IMR-90 (cell line): ENCODE results near the gene TDRD6. TPM values are rescaled to one million over a fixed set of nuclear protein-coding genes. Genes with fewer than 3 reads are reported as not detected.

Experiments used
- ATAC-seq: fragments of 200-7000 bp; cut with Tn5 transposase; 2 replicates; pipeline ENCODE4 v1.9.1; 2020; ENCODE audit warnings: low read depth, mild to moderate bottlenecking, moderate library complexity
- BruUV-seq: library from RNA; stranded (reverse); fragments of 400-500 nt; replicated peaks from 2 replicates; lab custom pipeline; 2021; lab: Mats Ljungman, UMichigan
- CTCF ChIA-PET: fragments of 300-600 bp; formaldehyde crosslinking; extraction: SDS; loops from one replicate; lab custom pipeline; 2021; ENCODE audit warnings: antibody characterized with exemption; lab: Yijun Ruan, JAX
- POLR2A ChIA-PET: fragments of 300-600 bp; sonication (Branson Sonifier 250); formaldehyde crosslinking; loops from one replicate; lab custom pipeline; 2022; ENCODE audit warnings: antibody characterized with exemption; ENCODE audit not compliant: unreplicated experiment; lab: Charles Lee
- DNase-seq: peaks from one replicate; pipeline ENCODE4 v3.0.0; 2013
- H2AFZ ChIP-seq: replicated peaks from 2 replicates; pipeline ENCODE3; 2013; ENCODE audit warnings: low read length, mild to moderate bottlenecking; ENCODE audit not compliant: poor library complexity
- H2AK5ac ChIP-seq: 2 replicates; pipeline ENCODE4 v1.6.1; 2013; ENCODE audit warnings: low read depth, low read length, inconsistent platforms
- H2AK9ac ChIP-seq: replicated peaks from 2 replicates; pipeline ENCODE3; 2013; ENCODE audit warnings: mild to moderate bottlenecking, low read depth, low read length, moderate library complexity; ENCODE audit not compliant: poor library complexity
- H2BK120ac ChIP-seq: 2 replicates; pipeline ENCODE4 v1.6.1; 2013; ENCODE audit warnings: low read depth, low read length, inconsistent platforms
- H2BK15ac ChIP-seq: 3 replicates; pipeline ENCODE4 v1.6.1; 2013; ENCODE audit warnings: low read depth, low read length, inconsistent platforms
- H2BK20ac ChIP-seq: 2 replicates; pipeline ENCODE4 v1.6.1; 2013; ENCODE audit warnings: low read depth, mild to moderate bottlenecking, inconsistent platforms, low read length, moderate library complexity
- H2BK5ac ChIP-seq: 2 replicates; pipeline ENCODE4 v1.6.1; 2013; ENCODE audit warnings: mild to moderate bottlenecking, low read depth, low read length, inconsistent platforms; ENCODE audit not compliant: poor library complexity, severe bottlenecking
- H3K14ac ChIP-seq: replicated peaks from 2 replicates; pipeline ENCODE4 v1.6.1; 2013; ENCODE audit warnings: low read depth, low read length, inconsistent platforms
- H3K18ac ChIP-seq: 2 replicates; pipeline ENCODE4 v1.6.1; 2013; ENCODE audit warnings: low read depth, low read length, control low read depth
- H3K23ac ChIP-seq: 2 replicates; pipeline ENCODE4 v1.6.1; 2013; ENCODE audit warnings: low read depth, low read length, inconsistent platforms
- H3K27ac ChIP-seq: 2 replicates; pipeline ENCODE4 v1.5.1; 2013; ENCODE audit warnings: mild to moderate bottlenecking, control low read depth, low read length; ENCODE audit not compliant: insufficient read depth
- H3K27me3 ChIP-seq: 2 replicates; pipeline ENCODE4 v1.6.1; 2013; ENCODE audit warnings: low read length; ENCODE audit not compliant: control insufficient read depth, insufficient read depth
- H3K36me3 ChIP-seq: 2 replicates; pipeline ENCODE4 v1.6.1; 2013; ENCODE audit warnings: low read length, mixed read lengths; ENCODE audit not compliant: control insufficient read depth, insufficient read depth
- H3K4ac ChIP-seq: 2 replicates; pipeline ENCODE4 v1.6.1; 2013; ENCODE audit warnings: low read depth, low read length, inconsistent platforms
- H3K4me1 ChIP-seq: 2 replicates; pipeline ENCODE4 v1.6.1; 2013; ENCODE audit warnings: low read length, mixed read lengths; ENCODE audit not compliant: control insufficient read depth, insufficient read depth
- H3K4me2 ChIP-seq: 2 replicates; pipeline ENCODE4 v1.6.1; 2013; ENCODE audit warnings: low read depth, mild to moderate bottlenecking, control low read depth, low read length, moderate library complexity
- H3K4me3 ChIP-seq: 2 replicates; pipeline ENCODE4 v1.5.1; 2013; ENCODE audit warnings: low read depth, mild to moderate bottlenecking, control low read depth, low read length, moderate library complexity; ENCODE audit not compliant: insufficient read depth
- H3K56ac ChIP-seq: 2 replicates; pipeline ENCODE4 v1.6.1; 2013; ENCODE audit warnings: low read length, inconsistent platforms; ENCODE audit not compliant: insufficient read depth; ENCODE audit errors: extremely low read depth
- H3K79me1 ChIP-seq, 2 experiments: 2 replicates each; pipeline ENCODE4 v1.6.1; 2013; ENCODE audit warnings: low read length in 2 of 2, inconsistent platforms in 1 of 2, low read depth in 1 of 2
- H3K9ac ChIP-seq: 2 replicates; pipeline ENCODE4 v1.6.1; 2013; ENCODE audit warnings: low read depth, low read length, control low read depth
- H3K9me1 ChIP-seq: 2 replicates; pipeline ENCODE4 v1.6.1; 2013; ENCODE audit warnings: low read length, inconsistent platforms; ENCODE audit not compliant: insufficient read depth
- H3K9me3 ChIP-seq: 2 replicates; pipeline ENCODE4 v1.6.1; 2013; ENCODE audit warnings: low read length; ENCODE audit not compliant: control insufficient read depth, insufficient read depth
- H4K20me1 ChIP-seq: 2 replicates; pipeline ENCODE4 v1.6.1; 2013; ENCODE audit warnings: low read length, inconsistent platforms; ENCODE audit not compliant: insufficient read depth
- H4K5ac ChIP-seq: 2 replicates; pipeline ENCODE4 v1.6.1; 2013; ENCODE audit warnings: mild to moderate bottlenecking, low read depth, low read length, control low read depth
- H4K8ac ChIP-seq, 2 experiments: 2 replicates each; pipeline ENCODE4 v1.6.1; 2013; ENCODE audit warnings: low read depth in 2 of 2, low read length in 2 of 2, control low read depth in 1 of 2, inconsistent platforms in 1 of 2
- H4K91ac ChIP-seq: 2 replicates; pipeline ENCODE4 v1.6.1; 2013; ENCODE audit warnings: low read depth, low read length, inconsistent platforms; ENCODE audit not compliant: insufficient read depth
- BHLHE40 ChIP-seq: fragments of 150-350 bp; IDR thresholded peaks from 2 replicates; pipeline ENCODE4 v1.6.1; 2016; ENCODE audit warnings: mild to moderate bottlenecking, low read depth, low read length
- CEBPB ChIP-seq: IDR thresholded peaks from 2 replicates; pipeline ENCODE4 v1.6.1; 2012; ENCODE audit warnings: low read depth, low read length, improper control_type of control experiment
- CHD1 ChIP-seq: IDR thresholded peaks from 2 replicates; pipeline ENCODE4 v1.6.1; 2012; ENCODE audit warnings: low read depth, low read length, improper control_type of control experiment
- FOS ChIP-seq: fragments of 150-350 bp; IDR thresholded peaks from 2 replicates; pipeline ENCODE4 v1.6.1; 2016; ENCODE audit warnings: low read depth, low read length
- MXI1 ChIP-seq: IDR thresholded peaks from 2 replicates; pipeline ENCODE4 v1.6.1; 2012; ENCODE audit warnings: low read depth, mild to moderate bottlenecking, low read length, moderate library complexity, borderline replicate concordance
- POLR2A ChIP-seq: IDR thresholded peaks from 2 replicates; pipeline ENCODE4 v1.6.1; 2012; ENCODE audit warnings: mild to moderate bottlenecking, low read depth, low read length
- RCOR1 ChIP-seq: IDR thresholded peaks from 2 replicates; pipeline ENCODE4 v1.6.1; 2012; ENCODE audit warnings: mild to moderate bottlenecking, low read length, improper control_type of control experiment; ENCODE audit not compliant: insufficient replicate concordance
- USF2 ChIP-seq: fragments of 150-350 bp; IDR thresholded peaks from 2 replicates; pipeline ENCODE4 v1.6.1; 2017; ENCODE audit warnings: mild to moderate bottlenecking, antibody characterized with exemption, low read length, low read depth
- WGBS, 2 experiments: methylation state at CpG; one replicate each; pipeline versions ENCODE4 v1.1.5 to v1.1.7; 2013; ENCODE audit warnings: missing lambda C conversion rate in 2 of 2; ENCODE audit not compliant: insufficient read length in 1 of 2; ENCODE audit errors: extremely low coverage in 2 of 2; 5-methylcytosine and 5-hydroxymethylcytosine counted together
- dilution Hi-C: fragments of 300-500 bp; cut with HindIII; formaldehyde crosslinking; loops from one replicate; pipeline ENCODE4 v1.14.3; 2018; ENCODE audit warnings: low sequenced_read_pairs; ENCODE audit not compliant: unreplicated experiment
- in situ Hi-C: fragments of 300-500 bp; cut with MboI; formaldehyde crosslinking; loops from 3 replicates; pipeline ENCODE4 v1.14.3; 2019; ENCODE audit warnings: low sequenced_read_pairs, inconsistent platforms, mixed read lengths
- intact Hi-C: fragments of 100-400 bp; cut with micrococcal nuclease; formaldehyde crosslinking; loops from 2 replicates; pipeline ENCODE4 v1.10.0; 2022
- polyA plus RNA-seq, 3 experiments: library from polyadenylated mRNA; depleted of rRNA; stranded (reverse); fragments of >200 nt; gene quantifications; 2 replicates each; pipeline ENCODE4 v1.2.3, GENCODE V29; 2012; ENCODE audit warnings: low replicate concordance in 1 of 3
- total RNA-seq: library from RNA; depleted of rRNA; stranded (reverse); fragments of >200 nt; gene quantifications from 2 replicates; pipeline ENCODE4 v1.2.3, GENCODE V29; 2012

The TDRD6 gene
- total and polyA plus RNA-seq, 2 of the 4 experiments (the other 2 are of a cell fraction), result not detected

- H2BK20ac ChIP-seq, result no peak overlapping the region
- no peak overlapping the region for H3K4ac ChIP-seq
- H3K79me1 ChIP-seq, result no peaks in the 10 kb centered on the region
- no peak overlapping the region for H2AK5ac ChIP-seq
- ATAC-seq (no peak), DNase-seq (peak; percentile 2)
- H2BK15ac ChIP-seq, result no peak overlapping the region
- no peaks in the 10 kb centered on the region for H3K27me3 ChIP-seq
- H3K9ac ChIP-seq, result no peak overlapping the region
- H2BK5ac ChIP-seq, result no peak overlapping the region
- H2AK9ac ChIP-seq, result no peak overlapping the region
- WGBS, 2 experiments, result no CpG with 5 or more reads among the region's 1 CpG
- H4K5ac ChIP-seq, result no peak overlapping the region
- no peak overlapping the region for H3K18ac ChIP-seq
- POLR2A ChIA-PET, result no interaction called here
- no TSS peak for BruUV-seq
- H3K4me2 ChIP-seq, result no peak overlapping the region
- no peak overlapping the region for H4K91ac ChIP-seq
- dilution Hi-C loops (no loop called here), in situ Hi-C loops (no loop called here), intact Hi-C loops (no loop called here)
- no peak overlapping the region for H2BK120ac ChIP-seq
- no peak overlapping the region for H3K27ac ChIP-seq
- no peaks in the 10 kb centered on the region for H3K9me3 ChIP-seq
- H4K8ac ChIP-seq, result no peak overlapping the region
- no peak for TF ChIP-seq CHD1
- no peak for TF ChIP-seq MXI1
- no peak for TF ChIP-seq POLR2A
- no peak for TF ChIP-seq USF2
- no peak for TF ChIP-seq RCOR1
- no peak for TF ChIP-seq BHLHE40
- TF ChIP-seq CEBPB, result no peak
- no peak for TF ChIP-seq FOS
- no peak overlapping the region for H3K23ac ChIP-seq
- H3K4me1 ChIP-seq, result no peaks in the 10 kb centered on the region
- no peaks in the 10 kb centered on the region for H3K9me1 ChIP-seq
- no peak overlapping the region for H3K56ac ChIP-seq
- H3K14ac ChIP-seq, result no peak overlapping the region
- no peaks in the 10 kb centered on the region for H4K20me1 ChIP-seq
- CTCF ChIA-PET, result no interaction called here
- H2AFZ ChIP-seq, result no peak overlapping the region
- no peaks in the 10 kb centered on the region for H3K36me3 ChIP-seq
- H3K4me3 ChIP-seq, result no peak overlapping the region
These were observed 36.7 kb upstream of the TDRD6 start for GRCh38 chr6:46651006-46651405.
